Neuronal stem cell (in vitro differentiated cells): Measurements from ENCODE around the gene TMEM74B.
"Not testable (repeated sequence)": the region's sequence is repeated elsewhere in the genome, so short reads cannot be mapped to it uniquely, and the experiment has no call there.

Experiments used
- DNase-seq: peaks from one replicate; pipeline ENCODE4 v3.0.0-alpha.2; 2013; ENCODE audit warnings: low spot score
- H2AFZ ChIP-seq: one replicate; pipeline ENCODE4 v1.6.1; 2013; ENCODE audit warnings: mild to moderate bottlenecking, low read length, inconsistent platforms
- H2AK5ac ChIP-seq: 2 replicates; pipeline ENCODE4 v1.6.1; 2013; ENCODE audit warnings: low read depth, mild to moderate bottlenecking, inconsistent platforms, low read length, moderate library complexity, mixed read lengths
- H2BK120ac ChIP-seq: 2 replicates; pipeline ENCODE4 v1.6.1; 2013; ENCODE audit warnings: low read depth, mild to moderate bottlenecking, inconsistent platforms, low read length, moderate library complexity, mixed read lengths
- H2BK12ac ChIP-seq: one replicate; pipeline ENCODE4 v1.6.1; 2013; ENCODE audit warnings: low read length, inconsistent platforms
- H2BK15ac ChIP-seq: 2 replicates; pipeline ENCODE4 v1.6.1; 2013; ENCODE audit warnings: mild to moderate bottlenecking, low read length, inconsistent platforms, mixed read lengths
- H2BK5ac ChIP-seq: one replicate; pipeline ENCODE4 v1.6.1; 2013; ENCODE audit warnings: inconsistent platforms, mild to moderate bottlenecking, low read length, moderate library complexity
- H3K14ac ChIP-seq: one replicate; pipeline ENCODE4 v1.6.1; 2013; ENCODE audit warnings: low read length, inconsistent platforms
- H3K18ac ChIP-seq: 2 replicates; pipeline ENCODE4 v1.6.1; 2013; ENCODE audit warnings: low read length, inconsistent platforms
- H3K23ac ChIP-seq: 2 replicates; pipeline ENCODE4 v1.6.1; 2013; ENCODE audit warnings: low read depth, mild to moderate bottlenecking, mixed read lengths, low read length, inconsistent platforms; ENCODE audit not compliant: poor library complexity
- H3K27ac ChIP-seq: replicated peaks from 3 replicates; pipeline ENCODE4 v1.5.1; 2013; ENCODE audit warnings: low read length, inconsistent platforms
- H3K27me3 ChIP-seq, 3 experiments: 2 replicates each; pipeline ENCODE4 v1.6.1; 2013; ENCODE audit warnings: low read length in 3 of 3, mild to moderate bottlenecking in 2 of 3, inconsistent platforms in 1 of 3, low read depth in 1 of 3, mixed read lengths in 1 of 3, moderate library complexity in 1 of 3; ENCODE audit not compliant: control insufficient read depth in 3 of 3, insufficient read depth in 3 of 3
- H3K36me3 ChIP-seq, 2 donors: replicated peaks in 1 of 2; 2 replicates each; pipeline ENCODE4 v1.6.1; 2013; ENCODE audit warnings: low read length in 2 of 2; ENCODE audit not compliant: control insufficient read depth in 2 of 2, insufficient read depth in 2 of 2
- H3K4ac ChIP-seq: 2 replicates; pipeline ENCODE4 v1.6.1; 2013; ENCODE audit warnings: inconsistent platforms, mild to moderate bottlenecking, low read length, moderate library complexity
- H3K4me1 ChIP-seq, 2 donors: 1 replicate in 1 of 2; 2 replicates in 1 of 2; pipeline ENCODE4 v1.6.1; 2013; ENCODE audit warnings: low read length in 2 of 2, low read depth in 1 of 2; ENCODE audit not compliant: control insufficient read depth in 2 of 2, insufficient read depth in 1 of 2
- H3K4me2 ChIP-seq: one replicate; pipeline ENCODE4 v1.6.1; 2013; ENCODE audit warnings: mild to moderate bottlenecking, low read length, inconsistent platforms; ENCODE audit not compliant: insufficient read depth, poor library complexity, severe bottlenecking
- H3K4me3 ChIP-seq, 2 donors: 2 replicates each; pipeline ENCODE4 v1.5.1; 2013; ENCODE audit warnings: low read length in 2 of 2, mild to moderate bottlenecking in 2 of 2, inconsistent platforms in 1 of 2, moderate library complexity in 1 of 2
- H3K79me1 ChIP-seq: one replicate; pipeline ENCODE4 v1.6.1; 2013; ENCODE audit warnings: low read depth, mild to moderate bottlenecking, inconsistent platforms, low read length, moderate library complexity
- H3K9ac ChIP-seq: one replicate; pipeline ENCODE4 v1.6.1; 2013; ENCODE audit warnings: mild to moderate bottlenecking, low read depth, low read length, inconsistent platforms; ENCODE audit not compliant: poor library complexity
- H3K9me3 ChIP-seq, 2 donors: replicated peaks in 1 of 2; 2 replicates each; pipeline versions ENCODE3 to v1.6.1; 2013; ENCODE audit warnings: low read length in 2 of 2, mild to moderate bottlenecking in 2 of 2, inconsistent platforms in 1 of 2, low read depth in 1 of 2, mixed read lengths in 1 of 2, moderate library complexity in 1 of 2; ENCODE audit not compliant: control insufficient read depth in 2 of 2, insufficient read depth in 1 of 2
- H4K8ac ChIP-seq: one replicate; pipeline ENCODE4 v1.6.1; 2013; ENCODE audit warnings: low read depth, mild to moderate bottlenecking, inconsistent platforms, low read length, moderate library complexity
- H4K91ac ChIP-seq: one replicate; pipeline ENCODE4 v1.6.1; 2013; ENCODE audit warnings: low read length, low read depth, mild to moderate bottlenecking, inconsistent platforms; ENCODE audit not compliant: poor library complexity
- WGBS, 2 donors: extraction: QIAGEN DNeasy Blood & Tissue Kit; methylation state at CpG; one replicate each; pipeline ENCODE4 v1.1.7; 2013; ENCODE audit warnings: missing lambda C conversion rate in 2 of 2, mixed read lengths in 1 of 2; ENCODE audit not compliant: insufficient read length in 2 of 2, insufficient replicate concordance in 1 of 2; ENCODE audit errors: extremely low coverage in 2 of 2; 5-methylcytosine and 5-hydroxymethylcytosine counted together

TMEM74B gene

GRCh38 chr20:1222750-1223149 is 38.0 kb upstream of the TMEM74B start:
- not testable (repeated sequence) for H2BK5ac ChIP-seq, H3K9me3 ChIP-seq, H4K8ac ChIP-seq, H3K4me2 ChIP-seq, H3K14ac ChIP-seq, H2AFZ ChIP-seq, H2BK12ac ChIP-seq, H3K23ac ChIP-seq, DNase-seq, H3K36me3 ChIP-seq, H2BK15ac ChIP-seq, H2BK120ac ChIP-seq, H4K91ac ChIP-seq, H3K9ac ChIP-seq, H3K4ac ChIP-seq, H3K18ac ChIP-seq, H3K4me3 ChIP-seq, H3K4me1 ChIP-seq, H3K79me1 ChIP-seq, H3K27ac ChIP-seq, H2AK5ac ChIP-seq
- peaks cover 0 to 23% (median 8%) of the 10 kb centered on the region in 3 experiments for H3K27me3 ChIP-seq
- no CpG with 5 or more reads among the region's 4 CpGs for WGBS, 2 donors

GRCh38 chr20:1216527-1217427 is 32.0 kb upstream of the TMEM74B start:
- H3K4ac ChIP-seq, H3K4me2 ChIP-seq, H3K23ac ChIP-seq, H3K14ac ChIP-seq, H4K91ac ChIP-seq, H3K4me3 ChIP-seq, H2BK5ac ChIP-seq, H3K9ac ChIP-seq, H2AK5ac ChIP-seq, H3K79me1 ChIP-seq, H2BK15ac ChIP-seq, H3K36me3 ChIP-seq, H4K8ac ChIP-seq, H3K4me1 ChIP-seq, H3K27ac ChIP-seq, H2BK120ac ChIP-seq, H3K9me3 ChIP-seq, DNase-seq, H3K18ac ChIP-seq, H2BK12ac ChIP-seq: not testable (repeated sequence)
- peak overlapping the region; percentile 45 for H2AFZ ChIP-seq
- WGBS, 2 donors = no CpG with 5 or more reads among the region's 19 CpGs
- H3K27me3 ChIP-seq = peaks cover 0 to 28% (median 2%) of the 10 kb centered on the region in 3 experiments

- no peak overlapping the region for H3K23ac ChIP-seq
- DNase-seq = no peak
- no peak overlapping the region for H3K18ac ChIP-seq
- H2AK5ac ChIP-seq = no peak overlapping the region
- H3K27ac ChIP-seq = no peak overlapping the region
- H3K4me1 ChIP-seq = no peaks in the 10 kb centered on the region
- H2BK120ac ChIP-seq = no peak overlapping the region
- H2AFZ ChIP-seq = no peak overlapping the region
- H3K9me3 ChIP-seq = no peaks in the 10 kb centered on the region
- H3K79me1 ChIP-seq = no peaks in the 10 kb centered on the region
- no peak overlapping the region for H3K4me3 ChIP-seq
- no peak overlapping the region for H2BK5ac ChIP-seq
- H3K36me3 ChIP-seq = no peaks in the 10 kb centered on the region
- H2BK15ac ChIP-seq = no peak overlapping the region
- H2BK12ac ChIP-seq = no peak overlapping the region
- H3K4ac ChIP-seq = no peak overlapping the region
- H3K14ac ChIP-seq = no peak overlapping the region
- H3K9ac ChIP-seq = no peak overlapping the region
- H4K8ac ChIP-seq = no peak overlapping the region
- no CpG with 5 or more reads among the region's 11 CpGs for WGBS, 2 donors
- peaks cover 0 to 28% (median 2%) of the 10 kb centered on the region in 3 experiments for H3K27me3 ChIP-seq
- no peak overlapping the region for H3K4me2 ChIP-seq
- no peak overlapping the region for H4K91ac ChIP-seq
Measured at GRCh38 chr20:1215386-1216170, 30.8 kb upstream of the TMEM74B start.

- H3K4me2 ChIP-seq = no peak overlapping the region
- H3K27me3 ChIP-seq = peaks cover 0 to 35% (median 2%) of the 10 kb centered on the region in 3 experiments
- no peak overlapping the region for H2BK15ac ChIP-seq
- WGBS, 2 donors = no CpG with 5 or more reads among the region's 4 CpGs
- no peak overlapping the region for H2BK120ac ChIP-seq
- no peaks in the 10 kb centered on the region for H3K9me3 ChIP-seq
- H3K27ac ChIP-seq = no peak overlapping the region
- H4K8ac ChIP-seq = no peak overlapping the region
- H3K14ac ChIP-seq = no peak overlapping the region
- H2AFZ ChIP-seq = no peak overlapping the region
- H2BK5ac ChIP-seq = no peak overlapping the region
- no peaks in the 10 kb centered on the region for H3K4me1 ChIP-seq
- H3K36me3 ChIP-seq = no peaks in the 10 kb centered on the region
- H2BK12ac ChIP-seq = no peak overlapping the region
- H3K23ac ChIP-seq = no peak overlapping the region
- H3K79me1 ChIP-seq = no peaks in the 10 kb centered on the region
- no peak overlapping the region for H3K4me3 ChIP-seq
- no peak overlapping the region for H3K9ac ChIP-seq
- H2AK5ac ChIP-seq = no peak overlapping the region
- DNase-seq = no peak
- no peak overlapping the region for H3K4ac ChIP-seq
- no peak overlapping the region for H3K18ac ChIP-seq
- H4K91ac ChIP-seq = no peak overlapping the region
Measured at GRCh38 chr20:1214838-1215261, 30.1 kb upstream of the TMEM74B start.
